A549 treated with CORT108297 at 1 μM for 4 hours (cell line): ENCODE results near the gene POLR1C. TPM values are rescaled to one million over a fixed set of nuclear protein-coding genes. Genes with fewer than 3 reads are reported as not detected.

Experiments used
- total RNA-seq: library from RNA; stranded (reverse); fragments of 200-300 nt; extraction: Qiagen RNA extraction; gene quantifications from 5 replicates; pipeline ENCODE4 v1.2.3, GENCODE V29; 2022

The POLR1C gene, protein sequence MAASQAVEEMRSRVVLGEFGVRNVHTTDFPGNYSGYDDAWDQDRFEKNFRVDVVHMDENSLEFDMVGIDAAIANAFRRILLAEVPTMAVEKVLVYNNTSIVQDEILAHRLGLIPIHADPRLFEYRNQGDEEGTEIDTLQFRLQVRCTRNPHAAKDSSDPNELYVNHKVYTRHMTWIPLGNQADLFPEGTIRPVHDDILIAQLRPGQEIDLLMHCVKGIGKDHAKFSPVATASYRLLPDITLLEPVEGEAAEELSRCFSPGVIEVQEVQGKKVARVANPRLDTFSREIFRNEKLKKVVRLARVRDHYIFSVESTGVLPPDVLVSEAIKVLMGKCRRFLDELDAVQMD
- 44.5 to 60.7 TPM (median 49.6 TPM) in 5 replicates for total RNA-seq

DNA sequence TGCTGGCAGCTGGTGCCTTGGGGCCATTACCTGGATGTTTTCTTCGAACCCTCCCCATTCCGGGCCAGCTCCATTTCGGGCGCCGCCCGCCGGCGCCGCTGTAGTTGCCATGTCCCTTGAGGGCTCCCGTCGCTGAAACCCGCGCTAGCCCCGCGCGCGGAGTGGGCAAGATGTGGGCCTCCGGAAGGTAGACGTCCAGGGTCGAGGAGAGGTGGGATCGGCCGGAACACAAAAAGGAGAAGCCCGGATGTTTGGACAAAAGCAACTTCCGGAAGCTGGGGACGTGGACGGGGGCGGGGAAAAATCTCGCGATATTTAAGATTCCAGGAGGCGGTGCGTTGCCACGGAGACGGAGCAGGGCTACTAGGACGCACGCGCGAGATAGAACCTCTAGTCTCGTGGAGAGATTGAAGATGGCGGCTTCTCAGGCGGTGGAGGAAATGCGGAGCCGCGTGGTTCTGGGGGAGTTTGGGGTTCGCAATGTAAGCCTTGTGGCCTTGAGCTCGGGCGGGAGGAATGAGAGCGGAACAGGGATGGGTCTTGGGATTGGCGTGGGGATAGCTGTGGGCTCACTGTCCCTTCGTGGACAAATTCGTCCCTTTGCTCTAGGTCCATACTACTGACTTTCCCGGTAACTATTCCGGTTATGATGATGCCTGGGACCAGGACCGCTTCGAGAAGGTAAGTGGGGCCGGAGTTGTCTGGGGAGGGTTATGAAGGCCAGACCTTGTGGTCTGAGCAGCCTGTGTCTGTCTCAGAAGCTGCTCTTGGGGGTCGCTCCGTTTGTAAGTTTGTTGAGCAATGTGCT, at the start of gene POLR1C, which contains the start of gene YIPF3:
Gene POLR1C (plus strand): TSS at position 393 of the 808 bp plus-strand sequence. CDS start 21 bp downstream, at position 414.
Gene YIPF3 (minus strand): TSS at position 230 of the 808 bp plus-strand sequence. CDS start 119 bp downstream, at position 111.

DNA sequence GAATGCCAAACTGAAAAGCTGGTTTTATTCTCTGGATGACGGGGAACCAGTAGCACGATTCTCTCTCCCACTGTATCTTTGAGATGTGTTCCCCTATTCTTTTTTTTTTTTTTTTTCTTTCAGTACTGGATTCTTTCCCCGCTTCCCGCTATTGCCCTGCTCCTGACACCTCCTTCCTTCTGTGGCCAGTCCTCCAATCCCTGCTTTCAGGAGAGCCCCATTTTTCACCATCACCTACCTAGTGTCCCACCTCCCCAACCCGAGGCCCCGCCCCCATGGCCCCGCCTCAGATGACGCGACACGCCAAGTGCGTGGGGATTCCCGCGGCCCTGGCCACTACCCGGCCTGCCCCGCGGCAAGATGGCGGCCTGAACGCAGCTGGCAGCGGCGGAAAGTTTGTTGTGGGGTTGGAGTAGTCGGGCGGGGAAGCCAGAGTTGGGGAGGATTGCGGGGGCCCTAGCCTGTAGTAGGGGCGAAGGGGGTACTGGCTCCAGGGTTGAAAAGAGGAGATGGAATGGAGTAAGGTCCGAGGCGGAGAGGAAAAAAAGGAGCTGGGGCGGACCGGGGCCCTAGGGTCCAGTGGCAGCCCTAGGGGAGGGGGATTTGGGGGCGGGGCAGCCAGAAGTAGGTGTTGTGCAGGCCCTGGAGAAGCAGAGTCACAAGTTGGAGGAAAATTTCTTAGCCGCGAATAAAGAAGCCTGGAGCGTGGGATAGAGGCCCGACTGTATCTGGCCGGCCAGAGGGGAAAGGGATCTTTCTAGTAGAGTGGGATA, 39.5 kb upstream of the POLR1C start, which contains the start of gene TJAP1:
Gene TJAP1 (plus strand): TSS at position 336 of the 773 bp plus-strand sequence. CDS start 21,432 bp downstream, outside the sequence.

DNA sequence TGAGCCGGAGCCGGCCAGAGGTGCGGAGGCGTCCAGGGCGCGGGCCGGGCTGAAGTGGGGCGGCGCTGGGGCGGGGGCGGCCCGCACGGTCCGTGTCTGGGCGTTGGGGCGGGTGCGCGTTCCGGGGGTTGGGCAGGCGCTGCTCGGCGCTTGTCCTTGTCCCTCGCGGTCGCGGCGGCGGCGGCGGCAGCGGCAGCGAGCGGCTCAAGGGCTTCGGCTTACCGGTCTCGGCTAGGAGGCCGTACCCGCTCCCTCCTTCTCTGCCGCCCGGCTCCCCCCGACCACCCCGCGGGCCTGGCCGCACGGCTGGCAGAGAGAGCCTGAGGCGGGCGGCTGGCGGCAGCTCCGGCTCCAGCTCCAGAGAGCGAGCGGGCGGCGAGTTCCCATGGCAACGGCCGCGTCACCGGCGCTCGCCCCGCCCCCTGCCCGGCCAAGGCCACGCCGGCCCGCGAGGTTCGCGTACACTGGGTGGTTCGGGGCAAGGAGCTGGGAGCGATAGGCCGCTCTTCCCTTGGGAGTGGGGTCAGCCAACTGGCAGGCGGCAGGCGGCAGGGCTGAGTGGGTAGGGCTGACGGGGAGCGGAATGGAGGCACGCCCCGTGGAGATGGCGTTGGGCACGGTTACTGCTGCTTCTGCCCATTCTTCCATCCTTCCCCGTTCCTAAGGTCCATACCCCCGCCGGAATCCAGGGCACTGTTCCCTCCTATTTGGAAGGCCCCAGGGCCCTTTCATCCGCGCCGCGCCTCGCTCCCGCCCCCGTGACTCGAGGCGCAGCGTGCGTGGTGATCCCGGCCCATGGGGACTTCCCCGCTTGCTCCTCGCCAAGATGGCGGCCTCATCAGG, 6.7 kb upstream of the POLR1C start, which contains the start of gene LRRC73:
Gene LRRC73 (minus strand): TSS at position 363 of the 843 bp plus-strand sequence. CDS start 561 bp downstream, outside the sequence.

Other genes starting within 250 kb of the POLR1C start
- not detected in 5 replicates for gene SLC22A7, start 218.8 kb upstream of the POLR1C start, total RNA-seq
- gene CRIP3, start 208.3 kb upstream of the POLR1C start, total RNA-seq: 0.44 to 1.1 TPM (median 0.52 TPM) in 5 replicates
- 3.6 to 5.9 TPM (median 5.3 TPM) in 5 replicates for gene ZNF318, start 147.4 kb upstream of the POLR1C start, total RNA-seq
- 6.0 to 13.1 TPM (median 10.5 TPM) in 5 replicates for gene ABCC10, start 89.5 kb upstream of the POLR1C start, total RNA-seq
- 3.5 to 8.2 TPM (median 7.0 TPM) in 5 replicates for gene DLK2, start 61.5 kb upstream of the POLR1C start, total RNA-seq
- gene TJAP1, start 39.5 kb upstream of the POLR1C start, total RNA-seq: 17.3 to 20.8 TPM (median 20.1 TPM) in 5 replicates
- gene LRRC73, start 6.7 kb upstream of the POLR1C start, total RNA-seq: 0.63 to 1.4 TPM (median 1.3 TPM) in 5 replicates
- gene YIPF3, start 163 bp upstream of the POLR1C start, total RNA-seq: 68.9 to 77.0 TPM (median 70.5 TPM) in 5 replicates
- 24.7 to 29.7 TPM (median 29.3 TPM) in 5 replicates for gene XPO5, start 58.9 kb downstream of the POLR1C start, total RNA-seq
- 6.9 to 10.9 TPM (median 9.4 TPM) in 5 replicates for gene POLH, start 59.1 kb downstream of the POLR1C start, total RNA-seq
- 16.2 to 23.6 TPM (median 21.4 TPM) in 5 replicates for gene GTPBP2, start 112.2 kb downstream of the POLR1C start, total RNA-seq
- gene MAD2L1BP, start 118.8 kb downstream of the POLR1C start, total RNA-seq: 33.4 to 40.0 TPM (median 35.9 TPM) in 5 replicates
- gene RSPH9, start 127.9 kb downstream of the POLR1C start, total RNA-seq: 0.12 to 0.29 TPM (median 0.17 TPM) in 5 replicates
- gene MRPS18A, start 170.7 kb downstream of the POLR1C start, total RNA-seq: 44.6 to 49.3 TPM (median 48.9 TPM) in 5 replicates